GM20431 (cell line): Measurements from ENCODE around the gene FIGNL1.
"Not testable (repeated sequence)": the region's sequence is repeated elsewhere in the genome, so short reads cannot be mapped to it uniquely, and the experiment has no call there.

Experiments used
- in situ Hi-C: fragments of 300-500 bp; cut with MseI, MboI; formaldehyde crosslinking; loops from one replicate; pipeline ENCODE4 v1.15.0; 2020; ENCODE audit warnings: low sequenced_read_pairs; ENCODE audit not compliant: unreplicated experiment

Gene FIGNL1

GRCh38 chr7:50472427-50472826 is 22.3 kb upstream of the FIGNL1 start:
- in situ Hi-C loops = no loop called here

GRCh38 chr7:50471970-50472369 is 21.8 kb upstream of the FIGNL1 start:
- in situ Hi-C loops = no loop called here

- in situ Hi-C loops = no loop called here
Measured at GRCh38 chr7:50470250-50471163, 20.4 kb upstream of the FIGNL1 start.

DNA sequence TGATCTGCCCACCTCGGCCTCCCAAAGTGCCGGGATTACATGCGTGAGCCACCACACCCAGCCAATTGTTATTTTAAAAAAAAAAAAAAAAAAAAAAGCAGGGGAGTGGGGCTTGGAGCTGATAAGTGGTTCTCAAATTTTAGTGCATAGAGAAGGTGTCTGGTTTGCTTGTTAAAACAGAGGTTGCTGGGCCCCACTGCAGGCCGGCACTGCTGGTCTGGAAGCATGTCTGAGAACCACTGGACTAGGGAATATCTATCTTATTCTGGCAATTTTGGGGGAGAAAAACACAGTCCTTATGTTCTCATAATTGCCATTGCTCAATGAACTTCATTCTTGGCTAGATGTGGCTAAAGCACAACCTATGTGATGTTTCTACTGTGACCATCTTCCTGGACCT is 19.0 kb upstream of the FIGNL1 start:
- in situ Hi-C loops = loop anchor here (10.0 kb wide), 1 partner anchor 216 kb away; no protein-coding TSS in a partner anchor

GRCh38 chr7:50467817-50468610 is 17.9 kb upstream of the FIGNL1 start:
- in situ Hi-C loops = loop anchor here (10.0 kb wide), 1 partner anchor 217 kb away; no protein-coding TSS in a partner anchor

- in situ Hi-C loops = loop anchor here (10.0 kb wide), 1 partner anchor 218 kb away; no protein-coding TSS in a partner anchor
Measured at GRCh38 chr7:50466815-50467585, 16.9 kb upstream of the FIGNL1 start.

DNA sequence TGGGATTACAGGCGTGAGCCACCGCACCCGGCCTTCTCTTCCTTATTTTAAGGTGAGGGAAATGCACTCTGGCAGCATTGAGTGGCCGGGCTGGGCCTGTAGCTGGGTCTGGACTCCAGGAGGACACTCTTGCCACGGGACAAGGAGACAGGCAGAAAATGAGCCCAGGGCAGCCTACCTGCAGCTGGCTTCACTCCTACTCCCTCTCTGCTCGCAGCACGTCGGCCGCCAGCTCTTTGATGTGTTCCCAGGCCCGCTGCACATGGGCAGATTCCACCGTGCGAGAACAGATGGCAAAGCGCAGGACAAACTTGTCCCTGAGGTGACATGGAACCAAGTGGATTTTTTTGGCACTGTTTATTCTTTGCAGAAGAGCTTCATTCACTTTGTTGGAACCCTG is 12.9 kb upstream of the FIGNL1 start:
- in situ Hi-C loops = loop anchor here (10.0 kb wide), 1 partner anchor 222 kb away; no protein-coding TSS in a partner anchor

DNA sequence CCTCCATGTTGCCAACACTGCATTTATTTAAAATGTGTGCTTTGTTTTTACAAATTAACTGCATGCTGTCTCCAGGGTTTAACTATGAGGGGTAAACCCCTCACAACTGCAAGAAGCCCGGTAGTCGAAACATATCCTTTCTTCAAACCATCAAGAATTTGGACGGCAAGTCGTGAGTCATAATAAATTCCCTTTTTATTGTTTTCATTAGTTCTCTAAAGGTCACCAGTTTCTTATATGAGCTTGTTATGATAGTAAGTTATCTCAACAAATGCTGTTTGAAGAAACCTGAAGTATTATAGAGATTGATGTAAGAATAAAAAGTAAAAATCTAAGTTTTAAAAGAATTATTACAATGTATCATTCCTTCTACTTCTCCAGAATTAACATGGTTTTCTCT is 12.2 kb upstream of the FIGNL1 start:
- in situ Hi-C loops = loop anchor here (10.0 kb wide), 1 partner anchor 222 kb away; no protein-coding TSS in a partner anchor

DNA sequence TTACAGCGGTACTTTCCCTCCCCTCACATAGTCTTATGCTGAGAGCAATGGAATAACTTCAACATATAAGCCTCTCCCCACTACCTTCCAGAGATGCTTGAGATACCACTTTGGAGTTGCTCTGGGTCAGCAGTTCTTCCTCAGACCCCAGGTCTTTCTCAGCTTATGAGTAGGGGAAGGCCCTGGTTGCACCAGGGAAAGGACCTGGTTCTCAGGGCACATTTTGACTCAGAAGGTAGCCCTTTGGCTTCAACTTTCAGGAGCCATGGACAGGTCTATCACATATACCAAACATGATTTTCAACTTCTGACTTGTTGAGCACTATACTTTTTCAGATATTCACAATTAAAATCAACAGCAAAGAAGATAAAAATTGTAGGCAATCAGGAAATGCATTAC is 11.5 kb upstream of the FIGNL1 start:
- in situ Hi-C loops = loop anchor here (10.0 kb wide), 1 partner anchor 223 kb away; no protein-coding TSS in a partner anchor

- in situ Hi-C loops = not testable (repeated sequence)
Measured at GRCh38 chr7:50459183-50459582, 9.0 kb upstream of the FIGNL1 start.

DNA sequence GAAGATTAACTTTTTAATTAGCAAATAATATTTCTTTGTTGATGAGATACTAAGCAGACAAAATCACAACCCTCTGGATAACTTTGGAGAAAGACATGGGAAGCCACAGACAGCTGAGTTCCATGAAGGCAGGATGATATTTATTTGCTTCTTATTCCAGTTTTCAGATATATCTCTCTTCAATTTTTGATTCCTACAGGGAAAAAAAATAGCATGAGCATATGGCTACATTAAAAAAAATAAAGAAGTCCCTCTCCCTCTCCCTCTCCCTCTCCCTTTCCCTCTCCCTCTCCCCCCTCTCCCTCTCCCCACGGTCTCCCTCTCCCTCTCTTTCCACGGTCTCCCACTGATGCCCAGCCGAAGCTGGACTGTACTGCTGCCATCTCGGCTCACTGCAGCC is 8.5 kb upstream of the FIGNL1 start:
- in situ Hi-C loops = not testable (repeated sequence)

DNA sequence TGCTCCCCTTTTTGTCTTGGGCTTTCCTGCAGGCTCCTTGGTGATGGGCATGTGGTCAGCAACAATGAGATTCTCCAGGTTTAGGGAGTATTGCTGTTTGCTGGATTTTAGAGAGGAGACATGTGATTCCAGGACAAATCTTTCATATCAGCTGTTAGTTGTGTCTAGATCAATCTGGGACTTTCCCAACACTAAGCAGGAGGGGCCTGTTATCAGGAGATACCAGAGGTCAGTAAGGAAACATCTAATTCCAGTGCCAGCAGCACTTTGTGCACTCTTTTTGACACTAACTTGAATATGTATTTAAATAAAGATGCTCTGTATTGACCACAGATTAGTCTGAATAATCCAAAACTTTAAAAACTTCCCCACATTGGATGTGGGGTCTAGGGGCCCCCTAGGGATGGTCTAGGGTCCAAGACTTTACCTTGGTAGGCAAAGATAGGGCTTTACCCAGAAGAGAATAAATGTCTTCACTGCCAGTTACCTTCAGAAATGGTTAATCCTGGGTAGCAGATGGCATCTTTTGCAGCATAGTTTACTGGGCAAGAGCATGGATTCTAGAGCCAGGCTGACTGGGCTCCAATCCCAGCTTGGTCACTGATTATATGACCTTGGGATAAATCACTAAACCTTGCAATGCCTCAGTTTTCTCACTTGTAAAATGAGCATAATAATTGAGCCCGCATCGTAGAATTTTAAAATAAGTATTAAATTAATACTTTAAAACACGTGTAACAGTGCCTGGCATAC is 6.4 kb upstream of the FIGNL1 start:
- in situ Hi-C loops = no loop called here

GRCh38 chr7:50455658-50456057 is 5.5 kb upstream of the FIGNL1 start:
- in situ Hi-C loops = no loop called here

DNA sequence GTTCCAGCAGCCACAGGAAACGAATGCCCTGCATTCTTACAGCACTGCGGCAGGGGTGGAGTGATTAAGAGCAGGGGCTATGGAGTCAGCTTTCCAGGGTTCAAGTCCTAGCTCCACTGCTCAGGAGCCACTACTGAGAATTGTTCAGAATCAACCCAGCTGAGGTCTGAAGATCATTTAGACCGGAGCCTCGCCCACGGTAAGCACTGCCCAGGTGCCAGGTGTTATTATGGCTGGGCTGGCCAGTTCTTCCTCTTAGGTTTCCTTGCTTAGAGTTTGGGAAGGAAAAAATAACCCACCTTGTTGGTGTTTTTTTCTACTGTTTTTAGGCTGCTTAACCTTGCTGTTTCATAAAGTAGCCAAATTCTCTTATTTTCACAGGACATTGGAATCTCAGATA is 4.8 kb upstream of the FIGNL1 start:
- in situ Hi-C loops = no loop called here

- in situ Hi-C loops = no loop called here
Measured at GRCh38 chr7:50450590-50451032, 461 bp upstream of the FIGNL1 start.

DNA sequence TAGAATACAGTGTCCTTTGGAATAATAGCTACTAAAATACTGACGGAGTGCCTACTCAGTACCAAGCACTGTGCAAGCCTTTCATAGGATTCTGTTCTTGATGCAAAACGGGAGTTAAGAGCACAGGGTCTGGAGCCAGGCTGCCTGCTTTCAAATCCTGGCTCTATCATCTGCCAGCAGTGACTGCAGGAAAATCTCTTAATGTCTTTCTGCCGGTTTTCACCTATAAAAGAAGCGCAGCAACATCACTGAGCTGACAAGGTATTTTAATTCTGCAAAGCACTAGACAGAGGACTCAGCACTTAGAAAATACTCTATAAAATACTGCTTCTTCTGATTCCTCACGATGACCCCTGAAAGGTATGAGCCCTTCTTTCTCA is 659 bp downstream of the FIGNL1 start:
- in situ Hi-C loops = no loop called here

- in situ Hi-C loops = no loop called here
Measured at GRCh38 chr7:50448823-50449222, 1.3 kb downstream of the FIGNL1 start.

GRCh38 chr7:50446542-50446960 is 3.6 kb downstream of the FIGNL1 start:
- in situ Hi-C loops = no loop called here

DNA sequence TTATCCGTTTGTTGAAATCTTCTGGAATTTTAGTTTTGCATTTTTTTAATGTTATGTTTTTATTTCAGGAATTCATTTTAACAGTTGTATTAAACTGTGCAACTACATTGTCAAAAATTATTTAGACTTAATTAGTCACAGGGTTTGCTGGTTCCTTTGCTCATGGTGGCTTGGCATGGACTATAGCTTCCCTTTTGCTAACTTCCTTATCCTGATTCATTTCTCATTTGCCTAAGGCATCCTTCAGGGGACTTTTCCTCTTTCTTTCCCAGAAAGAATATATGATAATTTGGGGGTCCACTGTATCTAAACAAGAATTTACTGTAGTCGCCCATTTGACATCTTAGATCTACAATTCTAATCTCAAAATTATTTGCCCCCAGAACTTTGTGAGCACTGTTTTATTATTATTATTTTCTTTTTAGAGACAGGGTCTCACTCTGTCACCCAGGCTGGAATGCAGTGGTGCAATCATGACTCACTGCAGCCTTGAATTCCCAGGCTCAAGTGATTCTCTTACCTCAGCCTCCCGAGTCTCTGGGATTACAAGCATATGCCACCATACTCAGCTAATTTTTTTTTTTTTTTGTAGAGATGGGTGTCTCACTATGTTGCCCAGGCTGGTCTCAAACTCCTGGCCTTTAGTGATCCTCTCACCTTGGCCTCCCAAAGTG is 13.9 kb downstream of the FIGNL1 start:
- in situ Hi-C loops = no loop called here
